Esophagus squamous epithelium (tissue), 5 donors: ENCODE measurements around the gene COMTD1. TPM values are rescaled to one million over a fixed set of nuclear protein-coding genes. Genes with fewer than 3 reads are reported as not detected.
A peak's percentile ranks its signal among the peaks of the same experiment; 100 is the strongest.
"Not testable (repeated sequence)": the region's sequence is repeated elsewhere in the genome, so short reads cannot be mapped to it uniquely, and the experiment has no call there.

Experiments used
- DNase-seq: peaks from one replicate; lab custom pipeline; 2025; lab: John Stamatoyannopoulos, UW
- H3K27ac ChIP-seq, 4 donors: fragments of 200-600 bp; sonication (generic); one replicate each; pipeline ENCODE4 v1.5.1; 2016 to 2019; ENCODE audit warnings: mild to moderate bottlenecking in 1 of 4
- H3K27me3 ChIP-seq, 4 donors: fragments of 200-600 bp; sonication (generic); 1 replicate in 3 of 4; 2 replicates in 1 of 4; pipeline versions ENCODE4 v1.5.1 to v1.6.0; 2017 to 2021; ENCODE audit warnings: antibody characterized with exemption in 1 of 4
- H3K36me3 ChIP-seq, 3 donors: fragments of 200-600 bp; sonication (generic); one replicate each; pipeline ENCODE4 v1.5.1; 2016 to 2019
- H3K4me1 ChIP-seq, 3 donors: fragments of 200-600 bp; sonication (generic); one replicate each; pipeline ENCODE4 v1.5.1; 2017 to 2019
- H3K4me3 ChIP-seq, 4 donors: fragments of 200-600 bp; sonication (generic); 1 replicate in 3 of 4; 2 replicates in 1 of 4; pipeline ENCODE4 v1.5.1; 2016 to 2019; ENCODE audit warnings: mild to moderate bottlenecking in 2 of 4, moderate library complexity in 1 of 4
- H3K9me3 ChIP-seq, 3 donors: fragments of 200-600 bp; sonication (generic); one replicate each; pipeline ENCODE4 v1.5.1; 2016 to 2019
- CTCF ChIP-seq, 6 experiments: fragments of 450-650 bp in 4 of 6; fragments of 200-600 bp in 2 of 6; sonication (generic) in 2 of 6; IDR thresholded peaks; one replicate each; pipeline ENCODE4 v1.5.1; 2016 to 2019; ENCODE audit warnings: antibody characterized with exemption in 6 of 6, mild to moderate bottlenecking in 4 of 6, moderate library complexity in 4 of 6
- POLR2A ChIP-seq, 4 donors: fragments of 450-650 bp; IDR thresholded peaks; one replicate each; pipeline ENCODE4 v1.6.1; 2017; ENCODE audit warnings: antibody characterized with exemption in 4 of 4, mild to moderate bottlenecking in 4 of 4, moderate library complexity in 3 of 4
- WGBS, 2 donors: methylation state at CpG; one replicate each; pipeline ENCODE4 v1.1.5; 2018; 5-methylcytosine and 5-hydroxymethylcytosine counted together
- intact Hi-C: fragments of 100-400 bp; cut with DNase I; formaldehyde crosslinking; loops from one replicate; pipeline ENCODE4 v1.15.0; 2022
- total RNA-seq, 4 donors: library from RNA; depleted of rRNA; stranded (reverse); fragments of >200 nt; gene quantifications; one replicate each; pipeline ENCODE4 v1.1.0, GENCODE V29; 2016
- donor health status: DM: yes; HTN: yes; CAD: no.

Gene COMTD1
- total RNA-seq, 4 donors from 2014 or later, result 87.8 to 139 (median 111) TPM

- 60 to 71% methylated on average over 6 of the region's 6 CpGs for whole genome bisulfite sequencing, 2 donors
- Histone ChIP-seq H3K27ac (peak overlapping the region; percentile 72 to 100 (median 85)), H3K9me3 (no peaks in the 10 kb centered on the region), H3K4me1 (peaks cover 26 to 90% (median 36%) of the 10 kb centered on the region in 3 donors), H3K36me3 (no peaks in the 10 kb centered on the region), H3K27me3 (no peaks in the 10 kb centered on the region), H3K4me3 (no peak overlapping the region)
- intact Hi-C loops, result no loop called here
- no peak for DNase-seq
- TF ChIP-seq POLR2A (IDR thresholded peaks at IDR 0.05) (no peak), CTCF (IDR thresholded peaks at IDR 0.05) (no peak)
Measured at GRCh38 chr10:75195035-75195763, 40.6 kb downstream of the COMTD1 start.

GRCh38 chr10:75194625-75195024, 41.1 kb downstream of the COMTD1 start:
- 74 to 93% methylated on average over 4 of the region's 4 CpGs for WGBS, 2 donors
- H3K9me3 ChIP-seq, H3K4me3 ChIP-seq, H3K27me3 ChIP-seq, DNase-seq, H3K36me3 ChIP-seq, intact Hi-C loops: not testable (repeated sequence)
- Histone ChIP-seq H3K4me1 (peaks cover 26 to 93% (median 36%) of the 10 kb centered on the region in 3 donors), H3K27ac (peak overlapping the region; percentile 72 to 100 (median 85))

- 20 to 36% methylated on average over 8 to 10 of the region's 10 CpGs for WGBS, 2 donors
- peak overlapping the region in 2 of 4 donors; percentile 3 to 40 for H3K4me3 ChIP-seq
- H3K9me3 ChIP-seq, result no peaks in the 10 kb centered on the region
- intact Hi-C loops, result no loop called here
- no peak for DNase-seq
- peaks cover 32 to 98% (median 45%) of the 10 kb centered on the region in 3 donors for H3K4me1 ChIP-seq
- H3K27ac ChIP-seq, result peak overlapping the region; percentile 77 to 89 (median 87)
- H3K36me3 ChIP-seq, result no peaks in the 10 kb centered on the region
- no peak for TF ChIP-seq POLR2A (IDR thresholded peaks at IDR 0.05)
- TF ChIP-seq CTCF (IDR thresholded peaks at IDR 0.05), result peak in 2 of 6 experiments; percentile 11 to 18
- no peaks in the 10 kb centered on the region for H3K27me3 ChIP-seq
Measured at GRCh38 chr10:75191821-75192568, 43.8 kb downstream of the COMTD1 start.

- H3K4me1 ChIP-seq, result peaks cover 21 to 98% (median 41%) of the 10 kb centered on the region in 3 donors
- no peak overlapping the region for H3K4me3 ChIP-seq
- DNase-seq, result no peak
- intact Hi-C loops, result loop anchor here (5.0 to 10.0 kb wide), 2 partner anchors 43 to 55 kb away; no protein-coding TSS in a partner anchor
- H3K27me3 ChIP-seq, result no peaks in the 10 kb centered on the region
- 91 to 94% methylated on average over 5 to 9 of the region's 12 CpGs for WGBS, 2 donors
- TF ChIP-seq CTCF (IDR thresholded peaks at IDR 0.05) (no peak), POLR2A (IDR thresholded peaks at IDR 0.05) (no peak)
- no peaks in the 10 kb centered on the region for H3K36me3 ChIP-seq
- H3K9me3 ChIP-seq, result no peaks in the 10 kb centered on the region
- H3K27ac ChIP-seq, result peak overlapping the region; percentile 62 to 88 (median 83)
Measured at GRCh38 chr10:75189266-75190096, 46.3 kb downstream of the COMTD1 start.

GRCh38 chr10:75188522-75188921, 47.2 kb downstream of the COMTD1 start:
- H3K9me3 ChIP-seq, H3K36me3 ChIP-seq, DNase-seq, H3K4me3 ChIP-seq, H3K27me3 ChIP-seq: not testable (repeated sequence)
- WGBS, 2 donors, result 81 to 87% methylated on average over 7 to 9 of the region's 9 CpGs
- peaks cover 21 to 90% (median 37%) of the 10 kb centered on the region in 3 donors for H3K4me1 ChIP-seq
- peak overlapping the region; percentile 62 to 88 (median 83) for H3K27ac ChIP-seq
- intact Hi-C loops, result loop anchor here (5.0 to 10.0 kb wide), 2 partner anchors 44 to 54 kb away; no protein-coding TSS in a partner anchor
